HepG2 (cell line): Measurements from ENCODE around the gene CSTPP1.

Source experiments
- JUNB ChIP-seq: sonication (generic); formaldehyde crosslinking; IDR thresholded peaks from 2 replicates; pipeline ENCODE4 v1.8.0; 2022; ENCODE audit warnings: missing genetic modification reagents, mild to moderate bottlenecking, borderline replicate concordance
- MXI1 ChIP-seq: IDR thresholded peaks from 3 replicates; pipeline ENCODE4 v1.6.1; 2012; ENCODE audit warnings: low read depth, low read length, inconsistent platforms, borderline replicate concordance
- PLRG1 ChIP-seq: fragments of 450-650 bp; conservative IDR thresholded peaks from 2 replicates; pipeline ENCODE4 v1.6.1; 2016
- POLR2AphosphoS5 ChIP-seq: IDR thresholded peaks from 2 replicates; pipeline ENCODE4 v1.6.1; 2012; ENCODE audit warnings: low read depth, low read length
- STAG1 ChIP-seq: sonication (generic); formaldehyde crosslinking; IDR thresholded peaks from 2 replicates; pipeline ENCODE4 v1.4.0; 2020; ENCODE audit warnings: missing genetic modification reagents
- TAF1 ChIP-seq: sonication (generic); formaldehyde crosslinking; IDR thresholded peaks from 2 replicates; pipeline ENCODE4 v1.4.0; 2020; ENCODE audit warnings: missing genetic modification reagents
- ZNF121 ChIP-seq: sonication (generic); formaldehyde crosslinking; IDR thresholded peaks from 2 replicates; pipeline ENCODE4 v1.5.0; 2020; ENCODE audit warnings: mild to moderate bottlenecking, missing genetic modification reagents
- ZNF138 ChIP-seq: sonication (generic); formaldehyde crosslinking; IDR thresholded peaks from 2 replicates; pipeline ENCODE4 v1.5.0; 2020; ENCODE audit warnings: mild to moderate bottlenecking, low read depth, missing genetic modification reagents
- ZNF234 ChIP-seq: sonication (generic); formaldehyde crosslinking; conservative IDR thresholded peaks from 2 replicates; pipeline ENCODE4 v1.5.1; 2020; ENCODE audit warnings: mild to moderate bottlenecking, missing genetic modification reagents
- TF ChIP-seq, protein P1 (sequence below): sonication (generic); formaldehyde crosslinking; IDR thresholded peaks from 2 replicates; pipeline ENCODE4 v1.4.0; 2020; ENCODE audit warnings: missing genetic modification reagents
- TF ChIP-seq, protein P2 (sequence below): sonication (generic); formaldehyde crosslinking; IDR thresholded peaks from 2 replicates; pipeline ENCODE4 v1.5.0; 2020; ENCODE audit warnings: mild to moderate bottlenecking, missing genetic modification reagents, moderate library complexity

DNA sequence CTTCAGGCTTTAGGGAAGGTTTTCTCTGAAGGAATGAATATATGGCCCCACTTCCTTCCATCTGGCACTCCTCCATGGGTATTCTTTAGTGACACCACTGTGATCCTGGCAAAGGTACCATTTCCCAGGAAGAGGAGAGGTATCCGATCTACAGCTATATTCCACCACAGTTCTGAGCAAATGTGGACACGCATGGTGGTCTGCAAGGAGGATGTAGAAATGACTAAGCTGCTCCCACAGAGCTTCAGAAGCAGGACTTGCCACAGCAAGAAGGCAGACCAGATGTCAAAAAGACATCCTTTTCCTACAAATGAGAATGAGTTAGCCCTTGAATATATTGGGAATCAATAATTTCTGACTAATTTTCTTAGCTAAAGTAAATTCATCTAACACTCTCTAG, 194.6 kb downstream of the CSTPP1 start:
- TF ChIP-seq, protein P1, sequence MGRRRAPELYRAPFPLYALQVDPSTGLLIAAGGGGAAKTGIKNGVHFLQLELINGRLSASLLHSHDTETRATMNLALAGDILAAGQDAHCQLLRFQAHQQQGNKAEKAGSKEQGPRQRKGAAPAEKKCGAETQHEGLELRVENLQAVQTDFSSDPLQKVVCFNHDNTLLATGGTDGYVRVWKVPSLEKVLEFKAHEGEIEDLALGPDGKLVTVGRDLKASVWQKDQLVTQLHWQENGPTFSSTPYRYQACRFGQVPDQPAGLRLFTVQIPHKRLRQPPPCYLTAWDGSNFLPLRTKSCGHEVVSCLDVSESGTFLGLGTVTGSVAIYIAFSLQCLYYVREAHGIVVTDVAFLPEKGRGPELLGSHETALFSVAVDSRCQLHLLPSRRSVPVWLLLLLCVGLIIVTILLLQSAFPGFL (CRISPR knock-in tag) = no peak
- TF ChIP-seq PLRG1 (no peak), ZNF121 (CRISPR knock-in tag) (no peak), POLR2AphosphoS5 (no peak), ZNF234 (CRISPR knock-in tag) (no peak), ZNF138 (CRISPR knock-in tag) (no peak), STAG1 (CRISPR knock-in tag) (no peak), JUNB (CRISPR knock-in tag) (no peak), MXI1 (no peak), TAF1 (CRISPR knock-in tag) (no peak)
- TF ChIP-seq, protein P2, sequence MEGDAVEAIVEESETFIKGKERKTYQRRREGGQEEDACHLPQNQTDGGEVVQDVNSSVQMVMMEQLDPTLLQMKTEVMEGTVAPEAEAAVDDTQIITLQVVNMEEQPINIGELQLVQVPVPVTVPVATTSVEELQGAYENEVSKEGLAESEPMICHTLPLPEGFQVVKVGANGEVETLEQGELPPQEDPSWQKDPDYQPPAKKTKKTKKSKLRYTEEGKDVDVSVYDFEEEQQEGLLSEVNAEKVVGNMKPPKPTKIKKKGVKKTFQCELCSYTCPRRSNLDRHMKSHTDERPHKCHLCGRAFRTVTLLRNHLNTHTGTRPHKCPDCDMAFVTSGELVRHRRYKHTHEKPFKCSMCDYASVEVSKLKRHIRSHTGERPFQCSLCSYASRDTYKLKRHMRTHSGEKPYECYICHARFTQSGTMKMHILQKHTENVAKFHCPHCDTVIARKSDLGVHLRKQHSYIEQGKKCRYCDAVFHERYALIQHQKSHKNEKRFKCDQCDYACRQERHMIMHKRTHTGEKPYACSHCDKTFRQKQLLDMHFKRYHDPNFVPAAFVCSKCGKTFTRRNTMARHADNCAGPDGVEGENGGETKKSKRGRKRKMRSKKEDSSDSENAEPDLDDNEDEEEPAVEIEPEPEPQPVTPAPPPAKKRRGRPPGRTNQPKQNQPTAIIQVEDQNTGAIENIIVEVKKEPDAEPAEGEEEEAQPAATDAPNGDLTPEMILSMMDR (CRISPR knock-in tag) = no peak
